ENCODE measurements around the gene DOCK9. TPM values are rescaled to one million over a fixed set of nuclear protein-coding genes. Genes with fewer than 3 reads are reported as not detected.

Gene DOCK9
- total and polyA plus RNA-seq, 8 donors = 98.3 to 158 (median 109) TPM

GRCh38 chr13:98834254-98834960 is 143.5 kb downstream of the DOCK9 start:
- no peak for DNase-seq
- Histone ChIP-seq H3K36me3 (peaks cover 0 to 54% of the 10 kb centered on the region in 2 donors), H3K9me3 (no peaks in the 10 kb centered on the region), H3K27ac (no peak overlapping the region), H3K4me3 (no peak overlapping the region), H3K27me3 (no peaks in the 10 kb centered on the region), H3K4me1 (no peaks in the 10 kb centered on the region)
- TF ChIP-seq, protein P1, sequence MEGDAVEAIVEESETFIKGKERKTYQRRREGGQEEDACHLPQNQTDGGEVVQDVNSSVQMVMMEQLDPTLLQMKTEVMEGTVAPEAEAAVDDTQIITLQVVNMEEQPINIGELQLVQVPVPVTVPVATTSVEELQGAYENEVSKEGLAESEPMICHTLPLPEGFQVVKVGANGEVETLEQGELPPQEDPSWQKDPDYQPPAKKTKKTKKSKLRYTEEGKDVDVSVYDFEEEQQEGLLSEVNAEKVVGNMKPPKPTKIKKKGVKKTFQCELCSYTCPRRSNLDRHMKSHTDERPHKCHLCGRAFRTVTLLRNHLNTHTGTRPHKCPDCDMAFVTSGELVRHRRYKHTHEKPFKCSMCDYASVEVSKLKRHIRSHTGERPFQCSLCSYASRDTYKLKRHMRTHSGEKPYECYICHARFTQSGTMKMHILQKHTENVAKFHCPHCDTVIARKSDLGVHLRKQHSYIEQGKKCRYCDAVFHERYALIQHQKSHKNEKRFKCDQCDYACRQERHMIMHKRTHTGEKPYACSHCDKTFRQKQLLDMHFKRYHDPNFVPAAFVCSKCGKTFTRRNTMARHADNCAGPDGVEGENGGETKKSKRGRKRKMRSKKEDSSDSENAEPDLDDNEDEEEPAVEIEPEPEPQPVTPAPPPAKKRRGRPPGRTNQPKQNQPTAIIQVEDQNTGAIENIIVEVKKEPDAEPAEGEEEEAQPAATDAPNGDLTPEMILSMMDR (IDR thresholded peaks at IDR 0.05) = no peak
- intact Hi-C loops (cut with DNase I) = loop anchor here in 1 of 2 donors (10.0 kb wide), 1 partner anchor 200 kb away; no protein-coding TSS in a partner anchor
- ATAC-seq = no peak

- Histone ChIP-seq H3K27me3 (no peaks in the 10 kb centered on the region), H3K27ac (no peak overlapping the region), H3K4me3 (no peak overlapping the region), H3K9me3 (no peaks in the 10 kb centered on the region), H3K4me1 (no peaks in the 10 kb centered on the region), H3K36me3 (peaks cover 0 to 71% of the 10 kb centered on the region in 2 donors)
- DNase-seq (no peak), ATAC-seq (no peak)
- intact Hi-C loops (cut with DNase I) = loop anchor here in 1 of 2 donors (10.0 kb wide), 1 partner anchor 204 kb away; no protein-coding TSS in a partner anchor
- TF ChIP-seq, protein P1 (IDR thresholded peaks at IDR 0.05) = no peak
These were observed 146.6 kb downstream of the DOCK9 start for GRCh38 chr13:98831236-98831635.

GRCh38 chr13:98829541-98829940 is 148.3 kb downstream of the DOCK9 start:
- Histone ChIP-seq H3K4me1 (no peaks in the 10 kb centered on the region), H3K9me3 (no peaks in the 10 kb centered on the region), H3K27me3 (no peaks in the 10 kb centered on the region), H3K36me3 (peaks cover 0 to 67% of the 10 kb centered on the region in 2 donors), H3K27ac (no peak overlapping the region), H3K4me3 (no peak overlapping the region)
- ATAC-seq (no peak), DNase-seq (no peak)
- TF ChIP-seq, protein P1 (IDR thresholded peaks at IDR 0.05) = no peak
- intact Hi-C loops (cut with DNase I) = no loop called here

GRCh38 chr13:98828614-98829013 is 149.2 kb downstream of the DOCK9 start:
- Histone ChIP-seq H3K4me1 (no peaks in the 10 kb centered on the region), H3K9me3 (no peaks in the 10 kb centered on the region), H3K4me3 (no peak overlapping the region), H3K27me3 (no peaks in the 10 kb centered on the region), H3K27ac (no peak overlapping the region), H3K36me3 (peaks cover 0 to 76% of the 10 kb centered on the region in 2 donors)
- no peak for DNase-seq
- intact Hi-C loops (cut with DNase I) = no loop called here
- TF ChIP-seq, protein P1 (IDR thresholded peaks at IDR 0.05) = no peak
- no peak for ATAC-seq

DNA sequence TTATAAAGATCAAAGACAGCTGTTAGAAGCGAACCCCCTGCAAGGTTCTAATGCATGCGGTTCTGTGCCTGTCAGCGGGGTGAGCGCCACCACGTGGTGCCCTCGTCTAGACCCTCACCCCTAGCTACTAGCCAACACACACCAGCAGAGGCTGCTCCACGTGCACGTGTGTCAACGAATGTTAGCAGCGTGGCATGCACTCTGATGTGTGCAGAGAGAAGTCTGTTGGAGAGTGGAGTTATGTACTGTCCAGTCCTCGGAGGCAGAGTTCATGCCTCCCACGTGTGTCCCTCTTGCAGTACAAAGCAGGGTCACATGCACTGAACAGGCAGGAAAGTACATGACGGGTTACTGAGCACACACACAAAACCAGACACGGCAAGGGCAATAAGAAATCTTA is 150.4 kb downstream of the DOCK9 start:
- Histone ChIP-seq H3K36me3 (peaks cover 0 to 83% of the 10 kb centered on the region in 2 donors), H3K4me1 (no peaks in the 10 kb centered on the region), H3K4me3 (no peak overlapping the region), H3K9me3 (no peaks in the 10 kb centered on the region), H3K27ac (no peak overlapping the region), H3K27me3 (no peaks in the 10 kb centered on the region)
- ATAC-seq (no peak), DNase-seq (no peak)
- intact Hi-C loops (cut with DNase I) = no loop called here
- TF ChIP-seq, protein P1 (IDR thresholded peaks at IDR 0.05) = no peak
